B cell (primary cell): Measurements from ENCODE around the gene R3HDM4. TPM values are rescaled to one million over a fixed set of nuclear protein-coding genes. Genes with fewer than 3 reads are reported as not detected.

Experiments
- ATAC-seq: fragments of 200-7000 bp; cut with Tn5 transposase; one replicate; pipeline ENCODE4 v1.10.0; 2021; ENCODE audit warnings: low read depth, mild to moderate bottlenecking, moderate number of reproducible peaks, moderate library complexity
- CTCF ChIA-PET: fragments of 350-600 bp; sonication (Branson Sonifier 250); formaldehyde crosslinking; loops from one replicate; lab custom pipeline; 2021; ENCODE audit warnings: antibody characterized with exemption, inconsistent platforms; lab: Charles Lee
- POLR2A ChIA-PET: fragments of 350-600 bp; sonication (Branson Sonifier 250); formaldehyde crosslinking; loops from one replicate; lab custom pipeline; 2021; ENCODE audit warnings: antibody characterized with exemption; lab: Charles Lee
- DNase-seq: peaks from one replicate; pipeline ENCODE4 v3.0.0; 2013
- H2AFZ ChIP-seq: 2 replicates; pipeline ENCODE4 v1.6.1; 2012; ENCODE audit warnings: mild to moderate bottlenecking, low read depth, low read length; ENCODE audit not compliant: insufficient read depth, poor library complexity, severe bottlenecking
- H3K27ac ChIP-seq, 2 donors: 1 replicate in 1 of 2; 2 replicates in 1 of 2; pipeline ENCODE4 v1.5.1; 2012 to 2013; ENCODE audit warnings: low read length in 2 of 2, mild to moderate bottlenecking in 2 of 2, moderate library complexity in 1 of 2
- H3K27me3 ChIP-seq, 4 experiments: fragments of 200-600 bp in 1 of 4; sonication (generic) in 1 of 4; replicated peaks in 1 of 4; 1 replicate in 2 of 4; 2 replicates in 2 of 4; pipeline versions ENCODE4 v1.6.1 to v1.7.0; 2013 to 2016; ENCODE audit warnings: low read length in 3 of 4, mild to moderate bottlenecking in 2 of 4, mixed read lengths in 1 of 4, moderate library complexity in 1 of 4; ENCODE audit not compliant: insufficient read depth in 4 of 4, control insufficient read depth in 3 of 4; ENCODE audit errors: control extremely low read depth in 1 of 4
- H3K36me3 ChIP-seq, 2 experiments: replicated peaks in 1 of 2; 1 replicate in 1 of 2; 2 replicates in 1 of 2; pipeline versions ENCODE4 v1.6.1 to v1.7.1; 2013; ENCODE audit warnings: low read length in 1 of 2; ENCODE audit not compliant: insufficient read depth in 2 of 2, control insufficient read depth in 1 of 2; ENCODE audit errors: control extremely low read depth in 1 of 2, extremely low read depth in 1 of 2
- H3K4me1 ChIP-seq, 2 donors: fragments of 200-600 bp in 1 of 2; sonication (generic) in 1 of 2; 1 replicate in 1 of 2; 2 replicates in 1 of 2; pipeline versions ENCODE4 v1.5.1 to v1.6.1; 2013 to 2017; ENCODE audit warnings: low read length in 2 of 2; ENCODE audit not compliant: control insufficient read depth in 2 of 2, insufficient read depth in 2 of 2
- H3K4me2 ChIP-seq: replicated peaks from 2 replicates; pipeline ENCODE3; 2012; ENCODE audit warnings: mild to moderate bottlenecking, low read depth, low read length; ENCODE audit not compliant: poor library complexity, severe bottlenecking
- H3K4me3 ChIP-seq, 5 experiments: fragments of 200-600 bp in 1 of 5; sonication (generic) in 1 of 5; 1 replicate in 3 of 5; 2 replicates in 2 of 5; pipeline versions ENCODE4 v1.5.1 to v1.7.0; 2011 to 2016; ENCODE audit warnings: low read length in 4 of 5, mild to moderate bottlenecking in 4 of 5, low read depth in 2 of 5, control low read depth in 1 of 5, moderate library complexity in 1 of 5; ENCODE audit not compliant: insufficient read depth in 1 of 5; ENCODE audit errors: control extremely low read depth in 1 of 5, extremely low read depth in 1 of 5
- H3K79me2 ChIP-seq: fragments of 200-600 bp; sonication (generic); one replicate; pipeline ENCODE4 v1.6.0; 2016; ENCODE audit warnings: low read length; ENCODE audit not compliant: control insufficient read depth, insufficient read depth
- H3K9ac ChIP-seq: fragments of 200-600 bp; sonication (generic); 2 replicates; pipeline ENCODE4 v1.6.1; 2017; ENCODE audit warnings: mild to moderate bottlenecking, low read length, moderate library complexity
- H3K9me3 ChIP-seq, 3 donors: one replicate each; pipeline versions ENCODE4 v1.6.1 to v1.7.1; 2013; ENCODE audit warnings: low read length in 2 of 3; ENCODE audit not compliant: control insufficient read depth in 2 of 3, insufficient read depth in 1 of 3; ENCODE audit errors: control extremely low read depth in 1 of 3
- H4K20me1 ChIP-seq: 2 replicates; pipeline ENCODE4 v1.6.0; 2012; ENCODE audit warnings: mild to moderate bottlenecking, low read length; ENCODE audit not compliant: insufficient read depth, control insufficient read depth, poor library complexity, severe bottlenecking
- H3K27ac Mint-ChIP-seq: one replicate; pipeline ENCODE4 v1.8.0; 2021; ENCODE audit warnings: mixed read lengths
- H3K27me3 Mint-ChIP-seq: one replicate; pipeline ENCODE4 v1.8.0; 2021; ENCODE audit warnings: mixed read lengths
- H3K4me1 Mint-ChIP-seq: one replicate; pipeline ENCODE4 v1.8.0; 2021; ENCODE audit warnings: mixed read lengths
- H3K4me3 Mint-ChIP-seq: one replicate; pipeline ENCODE4 v1.8.0; 2021; ENCODE audit warnings: mixed read lengths
- H3K9me3 Mint-ChIP-seq: one replicate; pipeline ENCODE4 v1.8.0; 2022; ENCODE audit warnings: mixed read lengths; ENCODE audit not compliant: insufficient read depth
- EZH2 ChIP-seq: IDR thresholded peaks from 2 replicates; pipeline ENCODE4 v1.6.1; 2012; ENCODE audit warnings: borderline replicate concordance, low read depth, mild to moderate bottlenecking, moderate library complexity, low read length; ENCODE audit not compliant: insufficient read depth, poor library complexity, severe bottlenecking
- WGBS: methylation state at CpG from one replicate; pipeline ENCODE4 v1.1.5; 2013; ENCODE audit warnings: missing lambda C conversion rate; ENCODE audit not compliant: insufficient coverage; 5-methylcytosine and 5-hydroxymethylcytosine counted together
- intact Hi-C: fragments of 100-400 bp; cut with micrococcal nuclease; formaldehyde crosslinking; loops from one replicate; pipeline ENCODE4 v1.10.0; 2022
- polyA plus RNA-seq: library from polyadenylated mRNA; depleted of rRNA; stranded (reverse); fragments of >200 nt; gene quantifications from 2 replicates; pipeline ENCODE4 v1.2.3, GENCODE V29; 2012
- total RNA-seq, 2 donors: library from RNA; stranded (reverse); fragments of 120-200 nt in 1 of 2; gene quantifications; 1 replicate in 1 of 2; 2 replicates in 1 of 2; pipeline versions ENCODE4 v1.2.3 to v1.2.4, GENCODE V29; 2013 to 2022
- TF ChIP-seq, protein P1 (sequence below): fragments of 200-600 bp; IDR thresholded peaks from one replicate; pipeline ENCODE4 v1.8.0; 2022; ENCODE audit warnings: antibody characterized with exemption, mild to moderate bottlenecking

The R3HDM4 gene
- total and polyA plus RNA-seq, 2 donors (not counting 1 experiment from before 2014, with no cell fraction given), result 168 to 176 TPM

DNA sequence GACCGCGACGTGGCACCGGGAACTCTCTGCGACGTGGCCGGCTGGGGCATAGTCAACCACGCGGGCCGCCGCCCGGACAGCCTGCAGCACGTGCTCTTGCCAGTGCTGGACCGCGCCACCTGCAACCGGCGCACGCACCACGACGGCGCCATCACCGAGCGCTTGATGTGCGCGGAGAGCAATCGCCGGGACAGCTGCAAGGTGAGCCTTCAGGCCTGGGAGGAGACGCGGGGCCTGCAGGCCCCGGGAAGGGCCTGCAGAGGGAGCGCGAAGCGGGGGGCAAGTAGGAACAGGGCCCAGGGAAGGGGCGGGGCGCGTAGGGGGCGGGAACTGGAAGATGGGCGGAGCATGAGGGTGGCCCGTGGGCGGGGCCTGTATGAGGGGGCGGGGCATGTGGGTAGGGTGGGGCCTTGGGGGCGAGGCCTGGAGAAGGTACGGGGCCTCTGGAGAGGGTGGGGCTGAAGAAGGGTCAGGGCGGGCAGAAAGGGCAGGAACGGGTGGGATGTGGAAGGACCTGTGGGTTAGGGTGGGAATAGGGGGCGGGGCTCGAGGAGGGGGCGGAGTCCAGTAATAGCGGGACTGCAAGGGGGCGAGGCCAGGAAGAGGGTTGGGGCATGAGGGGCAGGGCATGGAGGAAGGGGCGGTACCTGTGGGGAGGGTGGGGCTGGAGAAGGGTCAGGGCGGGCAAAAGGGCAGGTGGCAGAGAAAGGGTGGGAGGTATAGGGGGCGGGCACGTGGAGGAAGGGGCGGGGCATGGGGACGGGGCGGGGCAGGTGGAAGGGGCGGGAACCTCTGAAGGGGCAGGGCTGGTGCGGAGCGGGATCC is 51.1 kb downstream of the R3HDM4 start:
- Mint-ChIP-seq H3K4me1 (peaks cover 19% of the 10 kb centered on the region), H3K27me3 (peaks cover 7% of the 10 kb centered on the region), H3K9me3 (no peaks in the 10 kb centered on the region), H3K4me3 (peak overlapping the region; percentile 16), H3K27ac (no peak overlapping the region)
- no peak overlapping the region for H3K4me3 ChIP-seq
- H3K4me2 ChIP-seq, result peak overlapping the region; percentile 77
- peaks cover 0 to 40% (median 0%) of the 10 kb centered on the region in 3 donors for H3K9me3 ChIP-seq
- peaks cover 0 to 38% (median 8%) of the 10 kb centered on the region in 4 experiments for H3K27me3 ChIP-seq
- no peaks in the 10 kb centered on the region for H3K36me3 ChIP-seq
- 29% methylated on average over 43 of the region's 60 CpGs for WGBS
- TF ChIP-seq, protein P1, sequence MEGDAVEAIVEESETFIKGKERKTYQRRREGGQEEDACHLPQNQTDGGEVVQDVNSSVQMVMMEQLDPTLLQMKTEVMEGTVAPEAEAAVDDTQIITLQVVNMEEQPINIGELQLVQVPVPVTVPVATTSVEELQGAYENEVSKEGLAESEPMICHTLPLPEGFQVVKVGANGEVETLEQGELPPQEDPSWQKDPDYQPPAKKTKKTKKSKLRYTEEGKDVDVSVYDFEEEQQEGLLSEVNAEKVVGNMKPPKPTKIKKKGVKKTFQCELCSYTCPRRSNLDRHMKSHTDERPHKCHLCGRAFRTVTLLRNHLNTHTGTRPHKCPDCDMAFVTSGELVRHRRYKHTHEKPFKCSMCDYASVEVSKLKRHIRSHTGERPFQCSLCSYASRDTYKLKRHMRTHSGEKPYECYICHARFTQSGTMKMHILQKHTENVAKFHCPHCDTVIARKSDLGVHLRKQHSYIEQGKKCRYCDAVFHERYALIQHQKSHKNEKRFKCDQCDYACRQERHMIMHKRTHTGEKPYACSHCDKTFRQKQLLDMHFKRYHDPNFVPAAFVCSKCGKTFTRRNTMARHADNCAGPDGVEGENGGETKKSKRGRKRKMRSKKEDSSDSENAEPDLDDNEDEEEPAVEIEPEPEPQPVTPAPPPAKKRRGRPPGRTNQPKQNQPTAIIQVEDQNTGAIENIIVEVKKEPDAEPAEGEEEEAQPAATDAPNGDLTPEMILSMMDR, result no peak
- no peak for TF ChIP-seq EZH2
- ATAC-seq (peak; percentile 20), DNase-seq (peak; percentile 65)
- H3K9ac ChIP-seq, result no peak overlapping the region
- H3K4me1 ChIP-seq, result peaks cover 29 to 51% of the 10 kb centered on the region in 2 donors
- ChIA-PET POLR2A (interaction anchor here (1.1 to 3.1 kb wide), 3 partner anchors 31 to 58 kb away, joined by 5 to 23 read pairs (median 15); partner anchors contain the start of genes MED16 and RNU6-9), CTCF (interaction anchor here (1.0 to 3.0 kb wide), 5 partner anchors 17 to 122 kb away, joined by 3 to 67 read pairs (median 30); partner anchors contain the start of genes MED16, RNU6-9 and WDR18)
- intact Hi-C loops, result loop anchor here (2.0 kb wide), 2 partner anchors 31 to 121 kb away; partner anchors contain the start of genes MED16 and RNU6-9
- no peak overlapping the region for H3K27ac ChIP-seq
- no peak overlapping the region for H2AFZ ChIP-seq
- no peaks in the 10 kb centered on the region for H4K20me1 ChIP-seq
- H3K79me2 ChIP-seq, result no peaks in the 10 kb centered on the region
